ENCODE measurements around the gene SPINK13. TPM values are rescaled to one million over a fixed set of nuclear protein-coding genes. Genes with fewer than 3 reads are reported as not detected.

The SPINK13 gene
- total and polyA plus RNA-seq, 2 of the 13 experiments (the other 11 are each of a cell fraction or from before 2014, with no cell fraction given), result not detected

DNA sequence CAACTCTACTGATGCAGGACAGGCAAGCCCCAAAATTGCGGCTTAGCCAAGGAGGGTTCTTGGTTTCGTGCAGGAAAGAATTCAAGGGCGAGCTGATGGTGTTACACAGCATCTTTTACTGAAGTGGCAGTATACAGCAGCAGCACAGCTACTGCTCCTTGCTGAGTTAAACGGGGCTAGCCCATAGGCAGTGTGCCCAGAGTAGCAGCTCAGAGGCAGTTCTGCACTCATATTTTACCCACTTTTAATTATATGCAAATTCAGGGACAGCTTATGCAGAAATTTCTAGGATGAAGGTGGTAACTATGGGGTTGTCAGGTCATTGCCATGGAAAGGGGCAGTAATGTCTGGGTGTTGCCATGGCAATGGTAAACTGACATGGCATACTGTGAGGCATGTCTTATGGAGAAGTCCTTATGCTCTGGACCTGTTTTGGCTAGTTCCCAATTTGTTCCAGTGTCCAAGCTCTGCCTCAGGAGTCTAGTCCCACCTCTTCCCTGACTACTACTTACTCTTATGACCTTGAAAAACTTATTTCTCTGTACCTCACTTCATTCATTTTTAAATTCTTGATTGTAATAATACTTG is 64.8 kb downstream of the SPINK13 start (continued):
- TF ChIP-seq KLF16 (CRISPR knock-in tag; IDR thresholded peaks at IDR 0.05) (no peak), ZNF468 (CRISPR knock-in tag; IDR thresholded peaks at IDR 0.05) (no peak), ZNF562 (CRISPR knock-in tag; IDR thresholded peaks at IDR 0.05; ENCODE audit: borderline replicate concordance) (no peak), ZNF878 (CRISPR knock-in tag; IDR thresholded peaks at IDR 0.05) (no peak)
- TF ChIP-seq, protein P1, sequence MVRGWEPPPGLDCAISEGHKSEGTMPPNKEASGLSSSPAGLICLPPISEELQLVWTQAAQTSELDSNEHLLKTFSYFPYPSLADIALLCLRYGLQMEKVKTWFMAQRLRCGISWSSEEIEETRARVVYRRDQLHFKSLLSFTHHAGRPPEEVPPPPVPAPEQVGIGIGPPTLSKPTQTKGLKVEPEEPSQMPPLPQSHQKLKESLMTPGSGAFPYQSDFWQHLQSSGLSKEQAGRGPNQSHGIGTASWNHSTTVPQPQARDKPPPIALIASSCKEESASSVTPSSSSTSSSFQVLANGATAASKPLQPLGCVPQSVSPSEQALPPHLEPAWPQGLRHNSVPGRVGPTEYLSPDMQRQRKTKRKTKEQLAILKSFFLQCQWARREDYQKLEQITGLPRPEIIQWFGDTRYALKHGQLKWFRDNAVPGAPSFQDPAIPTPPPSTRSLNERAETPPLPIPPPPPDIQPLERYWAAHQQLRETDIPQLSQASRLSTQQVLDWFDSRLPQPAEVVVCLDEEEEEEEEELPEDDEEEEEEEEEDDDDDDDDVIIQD (CRISPR knock-in tag; IDR thresholded peaks at IDR 0.05; ENCODE audit: low read depth), result no peak

GRCh38 chr5:148335259-148335658 is 66.7 kb downstream of the SPINK13 start, which contains the start of gene SPINK9:
Gene SPINK9, plus strand, starts transcription at chr5:148335559. Its CDS starts 55 bp downstream, at chr5:148335614.
- no peak within 1 kb of the TSS for H3K4me2 ChIP-seq (ENCODE audit: low read depth, low read length)
- no peaks in the 10 kb centered on the region for H3K36me3 ChIP-seq (replicated peaks in 1 of 2; ENCODE audit: control insufficient read depth in 1 of 2, insufficient read depth in 2 of 2, low read length in 2 of 2)
- no peak within 1 kb of the TSS for H3K9ac ChIP-seq (ENCODE audit: insufficient read depth, low read depth, low read length)
- H3K4me3 ChIP-seq (replicated peaks in 1 of 3; ENCODE audit: insufficient read depth in 1 of 3, low read depth in 2 of 3, low read length in 3 of 3), result no peak within 1 kb of the TSS
- 10% methylated on average over 3 of the region's 3 CpGs for WGBS (ENCODE audit: low lambda C conversion rate)
- no peak for DNase-seq (ENCODE audit: low spot score)
- H2AFZ ChIP-seq (ENCODE audit: low read length), result no peak within 1 kb of the TSS
- no TSS peak for BruUV-seq (replicated peaks)
- no peaks in the 10 kb centered on the region for H4K20me1 ChIP-seq (ENCODE audit: insufficient read depth, low read length)
- H3K9me3 ChIP-seq (ENCODE audit: low read length), result no peaks in the 10 kb centered on the region
- no peak for FAIRE-seq
- intact Hi-C loops (cut with micrococcal nuclease; ENCODE audit: unreplicated experiment) (no loop called here), in situ Hi-C loops (cut with HindIII; ENCODE audit: extremely low pct_ligation_motif_present, low pct_unique_long_range_greater_than_20kb) (no loop called here)
- H3K4me1 ChIP-seq (ENCODE audit: insufficient read depth, low read length), result no peaks in the 10 kb centered on the region
- no peak for ATAC-seq
- no peak within 1 kb of the TSS for H3K27ac ChIP-seq (ENCODE audit: extremely low read length, insufficient read depth, low read length)
- POLR2A ChIA-PET, result no interaction called here
- H3K79me2 ChIP-seq (ENCODE audit: insufficient read depth, low read length), result no peaks in the 10 kb centered on the region
- TF ChIP-seq RARG (CRISPR knock-in tag; IDR thresholded peaks at IDR 0.05; ENCODE audit: low read depth), result no peak
- no peak for TF ChIP-seq TCF12 (IDR thresholded peaks at IDR 0.05)
- no peak for TF ChIP-seq TCF12 (CRISPR knock-in tag; IDR thresholded peaks at IDR 0.05)
- no peak for TF ChIP-seq ZNF557 (CRISPR knock-in tag; IDR thresholded peaks at IDR 0.05)
- no peak for TF ChIP-seq SALL1 (CRISPR knock-in tag; IDR thresholded peaks at IDR 0.05)
- TF ChIP-seq GMEB2 (CRISPR knock-in tag; IDR thresholded peaks at IDR 0.05; ENCODE audit: low read depth), result no peak
- TF ChIP-seq NCOA2 (CRISPR knock-in tag; IDR thresholded peaks at IDR 0.05), result no peak
- TF ChIP-seq ZNF350 (CRISPR knock-in tag; IDR thresholded peaks at IDR 0.05; ENCODE audit: borderline replicate concordance, low read depth), result no peak
- no peak for TF ChIP-seq SALL2 (CRISPR knock-in tag; IDR thresholded peaks at IDR 0.05)
- TF ChIP-seq, protein P2, sequence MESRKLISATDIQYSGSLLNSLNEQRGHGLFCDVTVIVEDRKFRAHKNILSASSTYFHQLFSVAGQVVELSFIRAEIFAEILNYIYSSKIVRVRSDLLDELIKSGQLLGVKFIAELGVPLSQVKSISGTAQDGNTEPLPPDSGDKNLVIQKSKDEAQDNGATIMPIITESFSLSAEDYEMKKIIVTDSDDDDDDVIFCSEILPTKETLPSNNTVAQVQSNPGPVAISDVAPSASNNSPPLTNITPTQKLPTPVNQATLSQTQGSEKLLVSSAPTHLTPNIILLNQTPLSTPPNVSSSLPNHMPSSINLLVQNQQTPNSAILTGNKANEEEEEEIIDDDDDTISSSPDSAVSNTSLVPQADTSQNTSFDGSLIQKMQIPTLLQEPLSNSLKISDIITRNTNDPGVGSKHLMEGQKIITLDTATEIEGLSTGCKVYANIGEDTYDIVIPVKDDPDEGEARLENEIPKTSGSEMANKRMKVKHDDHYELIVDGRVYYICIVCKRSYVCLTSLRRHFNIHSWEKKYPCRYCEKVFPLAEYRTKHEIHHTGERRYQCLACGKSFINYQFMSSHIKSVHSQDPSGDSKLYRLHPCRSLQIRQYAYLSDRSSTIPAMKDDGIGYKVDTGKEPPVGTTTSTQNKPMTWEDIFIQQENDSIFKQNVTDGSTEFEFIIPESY (CRISPR knock-in tag; IDR thresholded peaks at IDR 0.05), result no peak
- TF ChIP-seq ZNF224 (CRISPR knock-in tag; IDR thresholded peaks at IDR 0.05), result no peak
- CTCF ChIA-PET (ENCODE audit: low intra/inter-chr PET ratio, low total read pairs), result no interaction called here
- H3K27me3 ChIP-seq (ENCODE audit: control insufficient read depth in 1 of 2, insufficient read depth in 2 of 2, low read length in 2 of 2), result no peaks in the 10 kb centered on the region

Data from HepG2 (cell line).